ENCODE measurements around the gene FBXL20.

Gene FBXL20

DNA sequence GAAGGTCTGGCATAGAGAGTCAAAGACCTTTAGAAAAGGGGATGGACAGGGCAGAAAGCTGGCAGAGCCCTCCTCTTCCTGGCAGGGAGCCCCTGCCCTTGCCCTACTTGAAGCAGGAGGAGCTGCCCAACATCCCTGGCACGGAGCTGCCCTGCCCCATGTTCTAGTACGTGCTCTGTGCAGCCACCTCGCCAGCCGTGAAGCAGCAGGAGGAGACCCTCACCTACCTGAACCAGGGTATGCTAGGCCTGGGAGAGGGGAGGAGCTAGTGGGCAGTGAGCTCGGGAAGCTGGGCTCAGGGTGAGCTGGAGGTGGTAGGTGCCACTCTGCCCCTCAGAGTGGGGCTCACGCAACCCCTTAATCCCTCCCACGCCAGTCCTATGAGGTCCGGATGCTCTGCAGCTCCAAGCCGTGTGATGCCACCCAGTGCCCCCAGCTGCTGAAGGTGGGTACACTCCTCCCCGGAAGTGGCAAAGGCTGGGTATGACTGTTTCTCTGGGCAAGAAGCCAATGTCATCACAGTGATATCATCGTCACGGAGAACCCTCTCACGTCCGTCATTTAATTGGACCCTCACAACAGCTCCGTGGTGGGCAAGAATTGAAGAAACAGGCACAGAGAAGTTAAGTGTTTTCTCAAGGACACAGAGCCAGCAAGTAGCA is 163.0 kb downstream of the FBXL20 start:
- DNase-seq, result no peak
- Histone ChIP-seq H2AK5ac (ENCODE audit: low read length) (no peak overlapping the region), H4K91ac (ENCODE audit: low read depth, low read length) (no peak overlapping the region), H3K4me1 (ENCODE audit: control insufficient read depth in 1 of 2, insufficient read depth in 2 of 2, low read length in 2 of 2) (no peaks in the 10 kb centered on the region), H4K12ac (ENCODE audit: low read depth, low read length) (no peak overlapping the region), H3K36me3 (ENCODE audit: control insufficient read depth in 1 of 2, insufficient read depth in 2 of 2, low read length in 2 of 2) (no peaks in the 10 kb centered on the region), H3K79me2 (ENCODE audit: control insufficient read depth, insufficient read depth, low read length, poor library complexity) (no peaks in the 10 kb centered on the region), H3K18ac (ENCODE audit: low read length) (no peak overlapping the region), H3K4me3 (ENCODE audit: low read depth, low read length) (no peak overlapping the region), H2BK12ac (ENCODE audit: low read length) (no peak overlapping the region), H2AFZ (ENCODE audit: insufficient read depth, low read length, poor library complexity) (no peak overlapping the region), H4K8ac (ENCODE audit: low read depth, low read length) (no peak overlapping the region), H3K79me1 (ENCODE audit: low read length) (no peaks in the 10 kb centered on the region), H2BK120ac (ENCODE audit: insufficient read depth, low read length, poor library complexity) (no peak overlapping the region), H3K9ac (ENCODE audit: low read length) (no peak overlapping the region), H3K4ac (ENCODE audit: low read depth, low read length) (no peak overlapping the region), H3K27me3 (ENCODE audit: insufficient read depth, low read length) (no peaks in the 10 kb centered on the region), H3K27ac (ENCODE audit: low read depth, low read length) (no peak overlapping the region), H3K4me2 (ENCODE audit: low read length) (no peak overlapping the region), H3K9me3 (ENCODE audit: insufficient read depth, low read depth, low read length) (no peaks in the 10 kb centered on the region), H2BK5ac (ENCODE audit: low read depth, low read length, poor library complexity) (no peak overlapping the region), H3K23ac (ENCODE audit: low read length) (no peak overlapping the region), H3K14ac (ENCODE audit: low read length) (no peak overlapping the region)
- WGBS (ENCODE audit: extremely low coverage, insufficient coverage, insufficient read length), result no CpG with 5 or more reads among the region's 15 CpGs

DNA sequence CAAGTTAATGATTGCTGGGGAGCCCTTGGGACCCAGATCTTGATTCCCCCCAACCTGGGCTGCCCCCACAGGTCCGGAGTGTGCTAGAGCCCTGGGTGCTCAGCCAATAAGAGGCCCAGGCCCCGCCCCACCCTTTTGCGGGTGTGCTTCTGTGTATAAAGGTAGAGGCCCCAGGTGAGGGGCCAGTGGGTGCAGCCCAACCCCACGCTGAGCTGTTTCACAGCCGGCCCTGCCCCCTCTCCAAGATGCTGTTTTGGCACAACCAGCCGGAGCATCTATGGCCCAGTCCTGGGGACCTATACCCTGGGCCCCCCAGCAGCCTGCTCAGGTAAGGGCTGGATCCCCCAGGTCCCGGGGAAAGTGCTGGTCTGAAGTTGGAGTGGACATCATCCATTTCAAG is 163.8 kb downstream of the FBXL20 start:
- no CpG with 5 or more reads among the region's 7 CpGs for WGBS (ENCODE audit: extremely low coverage, insufficient coverage, insufficient read length)
- no peak for DNase-seq

GRCh38 chr17:39236981-39237441 is 164.4 kb downstream of the FBXL20 start:
- H4K12ac ChIP-seq (ENCODE audit: low read depth, low read length), result no peak overlapping the region
- no peak overlapping the region for H4K8ac ChIP-seq (ENCODE audit: low read depth, low read length)
- H3K79me1 ChIP-seq (ENCODE audit: low read length), result no peaks in the 10 kb centered on the region
- H2AFZ ChIP-seq (ENCODE audit: insufficient read depth, low read length, poor library complexity), result no peak overlapping the region
- no peak for DNase-seq
- no peaks in the 10 kb centered on the region for H3K9me3 ChIP-seq (ENCODE audit: insufficient read depth, low read depth, low read length)
- no peaks in the 10 kb centered on the region for H3K4me1 ChIP-seq (ENCODE audit: control insufficient read depth in 1 of 2, insufficient read depth in 2 of 2, low read length in 2 of 2)
- WGBS (ENCODE audit: extremely low coverage, insufficient coverage, insufficient read length), result no CpG with 5 or more reads among the region's 6 CpGs
- no peak overlapping the region for H3K18ac ChIP-seq (ENCODE audit: low read length)
- H3K9ac ChIP-seq (ENCODE audit: low read length), result no peak overlapping the region
- no peak overlapping the region for H2BK12ac ChIP-seq (ENCODE audit: low read length)
- no peak overlapping the region for H3K4me3 ChIP-seq (ENCODE audit: low read depth, low read length)
- H3K27ac ChIP-seq (ENCODE audit: low read depth, low read length), result no peak overlapping the region
- H3K4me2 ChIP-seq (ENCODE audit: low read length), result no peak overlapping the region
- H4K91ac ChIP-seq (ENCODE audit: low read depth, low read length), result no peak overlapping the region
- H3K23ac ChIP-seq (ENCODE audit: low read length), result no peak overlapping the region
- H3K36me3 ChIP-seq (ENCODE audit: control insufficient read depth in 1 of 2, insufficient read depth in 2 of 2, low read length in 2 of 2), result no peaks in the 10 kb centered on the region
- H3K79me2 ChIP-seq (ENCODE audit: control insufficient read depth, insufficient read depth, low read length, poor library complexity), result no peaks in the 10 kb centered on the region
- H2AK5ac ChIP-seq (ENCODE audit: low read length), result no peak overlapping the region
- no peaks in the 10 kb centered on the region for H3K27me3 ChIP-seq (ENCODE audit: insufficient read depth, low read length)
- H3K4ac ChIP-seq (ENCODE audit: low read depth, low read length), result no peak overlapping the region
- no peak overlapping the region for H3K14ac ChIP-seq (ENCODE audit: low read length)
- no peak overlapping the region for H2BK120ac ChIP-seq (ENCODE audit: insufficient read depth, low read length, poor library complexity)
- H2BK5ac ChIP-seq (ENCODE audit: low read depth, low read length, poor library complexity), result no peak overlapping the region

More for the DNA sequence above, 163.8 kb downstream of the FBXL20 start:
- Histone ChIP-seq H2AFZ (ENCODE audit: insufficient read depth, low read length, poor library complexity) (no peak overlapping the region), H2BK120ac (ENCODE audit: insufficient read depth, low read length, poor library complexity) (no peak overlapping the region), H3K27me3 (ENCODE audit: insufficient read depth, low read length) (no peaks in the 10 kb centered on the region), H3K14ac (ENCODE audit: low read length) (no peak overlapping the region), H3K9ac (ENCODE audit: low read length) (no peak overlapping the region), H3K4me1 (ENCODE audit: control insufficient read depth in 1 of 2, insufficient read depth in 2 of 2, low read length in 2 of 2) (no peaks in the 10 kb centered on the region), H4K8ac (ENCODE audit: low read depth, low read length) (no peak overlapping the region), H3K9me3 (ENCODE audit: insufficient read depth, low read depth, low read length) (no peaks in the 10 kb centered on the region), H3K4ac (ENCODE audit: low read depth, low read length) (no peak overlapping the region), H2AK5ac (ENCODE audit: low read length) (no peak overlapping the region), H3K18ac (ENCODE audit: low read length) (no peak overlapping the region), H2BK5ac (ENCODE audit: low read depth, low read length, poor library complexity) (no peak overlapping the region), H3K79me2 (ENCODE audit: control insufficient read depth, insufficient read depth, low read length, poor library complexity) (no peaks in the 10 kb centered on the region), H3K4me2 (ENCODE audit: low read length) (no peak overlapping the region), H2BK12ac (ENCODE audit: low read length) (no peak overlapping the region), H4K91ac (ENCODE audit: low read depth, low read length) (no peak overlapping the region), H3K23ac (ENCODE audit: low read length) (no peak overlapping the region), H3K4me3 (ENCODE audit: low read depth, low read length) (no peak overlapping the region), H3K79me1 (ENCODE audit: low read length) (no peaks in the 10 kb centered on the region), H4K12ac (ENCODE audit: low read depth, low read length) (no peak overlapping the region), H3K36me3 (ENCODE audit: control insufficient read depth in 1 of 2, insufficient read depth in 2 of 2, low read length in 2 of 2) (no peaks in the 10 kb centered on the region), H3K27ac (ENCODE audit: low read depth, low read length) (no peak overlapping the region)

DNA sequence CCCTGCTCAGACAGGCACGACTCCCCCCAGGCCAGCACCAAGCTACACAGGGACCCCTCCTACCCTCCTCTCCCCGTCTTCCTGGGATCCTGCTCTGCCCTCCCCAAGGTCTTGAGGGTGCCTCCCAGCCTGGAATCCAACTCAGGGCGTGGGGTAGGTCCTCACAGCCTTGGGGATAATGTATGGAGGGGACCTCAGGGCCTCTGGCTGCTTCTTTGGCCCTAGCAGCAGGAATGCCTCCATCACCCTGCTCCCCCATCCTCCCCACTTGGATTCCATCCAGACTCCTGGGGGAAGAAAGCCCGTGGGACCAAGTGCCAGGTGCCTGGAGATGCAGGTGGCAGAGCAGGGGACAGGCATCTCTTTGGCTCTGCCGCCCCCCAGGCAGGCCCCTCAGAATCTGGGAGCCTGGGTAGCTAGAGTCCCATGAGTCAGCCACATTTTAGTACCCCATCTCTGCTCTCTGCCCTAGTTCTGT is 164.9 kb downstream of the FBXL20 start:
- Histone ChIP-seq H3K18ac (ENCODE audit: low read length) (no peak overlapping the region), H2BK5ac (ENCODE audit: low read depth, low read length, poor library complexity) (no peak overlapping the region), H2AFZ (ENCODE audit: insufficient read depth, low read length, poor library complexity) (no peak overlapping the region), H3K14ac (ENCODE audit: low read length) (no peak overlapping the region), H3K27me3 (ENCODE audit: insufficient read depth, low read length) (no peaks in the 10 kb centered on the region), H3K23ac (ENCODE audit: low read length) (no peak overlapping the region), H2BK12ac (ENCODE audit: low read length) (no peak overlapping the region), H4K91ac (ENCODE audit: low read depth, low read length) (no peak overlapping the region), H3K36me3 (ENCODE audit: control insufficient read depth in 1 of 2, insufficient read depth in 2 of 2, low read length in 2 of 2) (no peaks in the 10 kb centered on the region), H4K12ac (ENCODE audit: low read depth, low read length) (no peak overlapping the region), H3K9me3 (ENCODE audit: insufficient read depth, low read depth, low read length) (no peaks in the 10 kb centered on the region), H3K4me2 (ENCODE audit: low read length) (no peak overlapping the region), H3K4me3 (ENCODE audit: low read depth, low read length) (no peak overlapping the region), H3K27ac (ENCODE audit: low read depth, low read length) (no peak overlapping the region), H3K79me2 (ENCODE audit: control insufficient read depth, insufficient read depth, low read length, poor library complexity) (no peaks in the 10 kb centered on the region), H4K8ac (ENCODE audit: low read depth, low read length) (no peak overlapping the region), H2BK120ac (ENCODE audit: insufficient read depth, low read length, poor library complexity) (no peak overlapping the region), H3K9ac (ENCODE audit: low read length) (no peak overlapping the region), H3K4ac (ENCODE audit: low read depth, low read length) (no peak overlapping the region), H3K79me1 (ENCODE audit: low read length) (no peaks in the 10 kb centered on the region), H3K4me1 (ENCODE audit: control insufficient read depth in 1 of 2, insufficient read depth in 2 of 2, low read length in 2 of 2) (peaks cover 0 to 2% of the 10 kb centered on the region in 2 experiments), H2AK5ac (ENCODE audit: low read length) (no peak overlapping the region)
- DNase-seq, result no peak
- WGBS (ENCODE audit: extremely low coverage, insufficient coverage, insufficient read length), result no CpG with 5 or more reads among the region's 5 CpGs

Data from trophoblast cell (in vitro differentiated cells and primary cell).